GM19025 (cell line): ENCODE results near the gene PARVG.

Experiments used
- ATAC-seq: cut with Tn5 transposase; IDR thresholded peaks from one replicate; pipeline ENCODE4 v1.9.1; 2021; ENCODE audit warnings: mild to moderate bottlenecking, low read depth, moderate library complexity; ENCODE audit not compliant: unreplicated experiment

PARVG gene

DNA sequence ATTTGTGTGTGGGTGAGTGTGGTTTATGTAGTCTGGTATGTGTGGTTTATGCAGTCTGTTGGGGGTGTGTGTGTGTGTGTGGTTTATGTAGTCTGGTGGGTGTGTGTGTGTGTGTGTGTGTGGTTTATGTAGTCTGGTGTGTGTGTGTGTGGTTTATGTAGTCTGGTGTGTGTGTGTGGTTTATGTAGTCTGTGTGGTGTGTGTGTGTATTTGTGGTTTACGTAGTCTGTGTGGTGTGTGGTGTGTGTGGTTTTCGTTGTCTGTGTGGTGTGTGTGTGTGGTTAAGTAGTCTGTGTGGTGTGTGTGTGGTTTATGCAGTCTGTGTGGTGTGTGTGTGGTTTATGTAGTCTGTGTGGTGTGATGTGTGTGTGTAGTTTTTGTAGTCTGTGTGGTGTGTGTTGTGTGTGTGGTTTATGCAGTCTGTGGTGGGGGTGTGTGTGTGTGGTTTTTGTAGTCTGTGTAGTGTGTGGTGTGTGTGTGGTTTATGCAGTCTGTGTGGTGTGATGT lies 26.2 kb upstream of the PARVG start:
- ATAC-seq = no peak

DNA sequence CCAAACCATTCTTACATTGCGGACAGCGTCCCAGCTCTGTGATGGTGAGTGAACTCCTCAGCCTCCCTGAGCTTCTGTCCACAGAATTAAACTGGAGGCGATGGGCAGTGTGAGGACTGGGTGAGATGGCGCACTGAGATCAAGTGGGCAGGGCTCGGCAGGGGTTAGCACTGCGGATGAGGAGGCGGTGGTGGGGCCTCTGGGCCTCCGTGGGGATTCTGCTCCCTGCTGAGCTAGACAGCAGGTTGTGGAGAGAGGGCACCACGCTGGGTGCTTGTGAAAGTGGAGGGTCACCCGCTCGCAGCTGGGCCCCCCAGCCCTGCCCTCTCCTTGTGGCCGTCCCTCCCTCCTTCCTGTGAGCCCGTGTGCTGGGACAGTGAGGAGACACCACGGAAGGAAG lies 25.6 kb upstream of the PARVG start:
- no peak for ATAC-seq

DNA sequence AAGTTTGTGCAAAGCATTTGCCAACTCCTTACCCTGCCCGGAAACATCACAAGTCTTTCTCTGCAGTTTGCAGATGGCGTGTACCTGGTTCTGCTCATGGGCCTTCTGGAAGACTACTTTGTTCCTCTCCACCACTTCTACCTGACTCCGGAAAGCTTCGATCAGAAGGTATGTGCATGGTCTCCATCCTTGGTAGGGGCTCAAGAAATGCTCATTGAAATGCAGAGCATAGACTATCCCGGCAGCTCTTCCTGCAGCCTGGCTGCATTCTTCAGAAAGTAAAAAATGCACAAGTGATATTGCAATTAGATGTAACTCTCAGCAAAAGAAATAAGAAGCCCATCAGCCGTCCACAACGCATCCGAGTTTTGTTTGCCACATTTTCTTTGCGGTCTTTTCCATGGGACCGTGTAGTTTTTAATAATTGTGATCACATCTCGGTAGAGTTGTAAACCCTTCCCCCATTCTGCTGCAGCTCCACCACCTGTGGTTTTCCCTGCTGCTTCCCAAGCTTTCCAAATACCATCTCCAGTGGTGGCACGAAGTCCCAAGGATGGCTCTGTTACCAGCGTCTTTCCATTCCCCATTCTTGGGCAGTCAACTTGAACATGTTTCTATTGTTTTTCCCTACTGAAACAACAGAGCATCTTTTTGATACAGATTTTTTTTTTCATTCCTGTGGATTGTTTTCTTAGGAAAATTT lies 22.7 kb upstream of the PARVG start:
- ATAC-seq = no peak

DNA sequence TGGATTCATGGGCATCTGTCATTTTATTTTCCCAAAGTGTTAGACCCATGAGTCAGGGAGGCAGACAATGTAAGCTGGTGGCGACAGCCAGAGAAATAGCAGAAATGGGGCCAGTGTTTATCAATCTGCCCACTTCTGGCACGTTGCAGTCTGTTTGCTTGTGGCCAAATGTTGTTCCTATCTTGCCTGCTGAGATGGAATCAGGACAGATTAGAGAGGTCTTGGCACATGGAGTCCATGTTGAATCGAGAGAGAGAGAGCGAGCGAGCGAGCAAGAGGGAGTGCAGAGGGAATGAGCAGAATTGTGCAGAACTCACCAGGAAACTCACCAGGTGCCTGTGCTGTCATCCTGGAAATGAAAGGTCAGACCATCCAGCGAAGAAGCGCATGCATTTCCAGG lies 21.9 kb upstream of the PARVG start:
- ATAC-seq = no peak

DNA sequence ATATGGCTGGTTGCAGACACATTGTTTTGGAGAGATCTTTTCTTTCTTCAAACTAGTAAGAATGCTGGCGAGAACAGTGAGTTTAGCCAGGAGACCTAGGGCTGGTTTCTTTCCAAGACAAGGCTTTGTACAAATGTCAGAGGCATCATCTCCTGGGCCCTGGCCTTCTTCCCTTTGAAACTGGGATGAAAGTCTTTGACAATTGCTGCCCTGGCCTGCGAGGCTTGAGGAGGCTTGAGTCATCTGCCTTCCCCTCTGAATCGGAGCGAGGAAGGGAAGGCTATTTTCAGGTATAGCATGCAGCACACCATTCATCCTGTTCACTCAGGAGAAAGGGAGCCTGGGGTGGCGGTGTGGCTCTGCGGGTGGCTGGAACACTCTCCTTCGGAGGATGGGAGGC lies 21.5 kb upstream of the PARVG start:
- no peak for ATAC-seq

DNA sequence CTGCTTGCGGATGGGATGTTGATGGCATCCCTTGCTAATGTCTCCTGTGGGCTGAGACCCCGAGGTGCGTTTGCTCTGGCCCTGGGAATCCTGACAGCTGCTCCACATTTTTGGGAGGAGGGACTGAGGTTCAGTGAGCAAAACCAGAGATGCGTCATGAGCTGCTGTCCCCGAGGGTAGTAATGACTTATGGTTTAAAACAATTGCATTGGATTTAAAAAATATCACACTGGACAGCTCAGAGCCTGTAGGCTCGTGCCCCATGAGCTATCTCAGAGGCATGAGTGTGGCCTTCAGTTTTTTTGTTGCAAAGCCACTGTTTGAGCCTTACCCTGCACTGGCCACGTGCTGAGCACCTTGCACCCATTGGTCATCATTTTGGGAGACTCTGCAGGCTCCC lies 20.9 kb upstream of the PARVG start:
- no peak for ATAC-seq

DNA sequence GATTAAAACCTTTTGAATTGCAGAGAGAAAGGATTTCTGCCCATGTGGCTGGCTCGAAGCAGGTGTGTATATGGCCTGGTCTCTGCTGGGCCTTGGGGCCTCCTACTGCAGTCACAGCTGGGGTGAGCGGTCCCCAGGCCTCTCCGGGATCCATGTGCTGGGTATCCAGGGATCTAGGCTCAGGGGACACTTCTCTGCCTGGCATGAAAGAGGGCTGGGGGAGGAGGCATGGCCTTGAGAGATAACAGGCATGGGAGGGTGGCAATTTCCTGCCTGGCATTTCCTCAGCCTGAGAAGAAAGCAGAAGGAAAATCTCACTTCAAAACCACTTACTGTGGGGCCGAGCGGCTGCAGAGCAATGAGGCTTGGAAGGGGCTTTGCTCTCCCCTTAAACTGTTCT lies 20.3 kb upstream of the PARVG start:
- ATAC-seq = no peak

DNA sequence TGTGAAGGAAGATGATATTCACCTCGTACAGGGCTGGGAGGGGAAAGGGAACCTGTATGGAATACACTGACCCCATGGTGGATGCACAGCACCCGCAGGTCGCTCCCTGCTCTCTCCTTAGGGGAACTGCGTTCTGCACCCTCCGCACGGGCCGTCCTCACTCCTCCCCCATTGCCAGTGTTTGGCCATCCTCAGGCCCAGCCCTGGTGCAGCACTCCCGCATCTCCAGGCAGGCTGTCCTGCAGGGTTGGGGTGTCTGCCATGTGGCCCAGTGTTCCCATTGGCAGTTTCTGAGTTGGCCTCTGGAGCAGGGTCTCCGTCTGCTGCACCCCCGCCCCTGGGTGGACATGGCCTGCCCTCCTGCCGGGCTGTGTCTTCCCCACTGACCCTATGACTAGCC lies 19.1 kb upstream of the PARVG start:
- ATAC-seq = no peak

DNA sequence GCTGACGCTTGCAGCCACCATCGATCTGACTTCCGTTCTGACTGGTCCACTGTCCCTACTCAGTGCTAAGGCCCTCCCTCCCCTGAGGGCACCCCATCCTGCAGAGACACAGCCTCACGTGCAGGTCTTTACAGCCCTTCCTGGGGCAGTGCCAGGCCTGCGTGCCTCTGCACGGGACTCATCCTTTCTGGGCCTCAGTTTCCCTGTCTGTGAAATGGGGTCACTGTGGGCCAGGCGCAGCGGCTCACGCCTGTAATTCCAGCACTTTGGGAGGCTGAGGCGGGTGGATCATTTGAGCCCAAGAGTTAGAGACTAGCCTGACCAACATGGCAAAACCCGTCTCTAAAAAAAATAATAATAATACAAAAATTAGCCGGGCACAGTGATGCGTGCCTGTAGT lies 17.8 kb upstream of the PARVG start:
- ATAC-seq = no peak

DNA sequence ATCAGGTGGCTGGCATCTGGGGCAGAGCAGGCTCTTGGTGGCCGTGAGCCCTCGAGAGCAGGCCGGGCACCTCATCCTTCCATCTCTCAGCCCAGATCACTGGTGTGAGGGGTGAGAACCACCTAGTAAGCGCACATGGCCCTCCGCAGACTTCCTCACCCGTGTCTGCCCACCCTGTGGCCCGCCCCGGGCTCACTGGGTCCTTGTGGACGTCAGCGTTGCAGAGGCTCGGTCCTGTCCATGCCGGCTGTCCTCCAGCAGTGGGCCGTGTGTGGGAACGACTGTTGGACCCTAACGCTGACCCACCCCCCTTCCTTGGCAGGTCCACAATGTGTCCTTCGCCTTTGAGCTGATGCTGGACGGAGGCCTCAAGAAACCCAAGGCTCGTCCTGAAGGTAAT lies 17.2 kb upstream of the PARVG start:
- ATAC-seq = no peak

DNA sequence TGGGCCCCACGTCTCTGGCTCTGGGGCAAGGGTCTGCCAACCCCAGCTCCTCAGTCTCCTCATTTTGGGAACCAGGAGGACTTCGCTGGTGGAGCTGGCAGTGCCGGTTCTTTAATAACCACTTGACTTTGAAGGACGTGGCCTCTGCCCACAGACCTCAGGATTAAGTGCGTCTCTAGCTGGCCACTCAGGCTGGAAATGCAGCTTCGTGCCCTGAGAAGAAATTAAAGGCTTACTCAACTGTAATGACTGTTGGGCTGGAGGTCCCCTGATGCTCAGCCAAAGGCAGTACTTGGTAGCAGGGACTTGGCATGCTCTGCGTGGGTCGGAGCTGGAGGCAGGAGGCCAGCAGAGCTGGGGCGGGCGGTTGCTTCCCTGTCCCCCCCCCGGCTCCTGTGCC lies 16.7 kb upstream of the PARVG start:
- no peak for ATAC-seq

DNA sequence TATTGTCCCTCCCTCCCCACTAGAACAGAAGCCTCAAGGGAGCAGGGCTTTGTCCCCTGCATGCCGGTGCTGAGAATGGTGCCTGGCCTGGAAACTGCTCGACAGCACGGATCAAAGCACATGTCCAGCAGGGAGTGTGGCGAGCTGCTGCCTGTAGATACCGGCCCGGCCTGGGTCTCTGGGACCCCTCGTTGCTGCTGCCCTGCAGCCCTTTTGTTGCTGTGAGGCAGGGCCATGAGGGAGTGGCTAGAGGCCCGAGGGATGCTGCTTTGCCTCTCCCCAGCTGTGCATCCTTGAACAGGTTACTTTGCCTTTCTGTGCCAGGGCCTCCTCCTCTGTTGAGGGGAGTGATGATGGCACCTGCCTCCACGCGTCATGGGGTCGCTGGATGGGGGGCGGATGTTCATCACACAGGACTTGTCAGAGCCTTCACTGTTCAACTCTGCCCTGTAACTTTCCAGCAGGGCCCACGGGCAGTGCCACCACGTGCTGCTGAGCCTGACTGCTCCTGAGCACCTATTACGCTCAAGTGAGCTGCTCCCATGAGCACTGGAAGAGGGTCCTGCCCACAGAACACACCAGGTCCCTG lies 15.3 kb upstream of the PARVG start:
- ATAC-seq = no peak

DNA sequence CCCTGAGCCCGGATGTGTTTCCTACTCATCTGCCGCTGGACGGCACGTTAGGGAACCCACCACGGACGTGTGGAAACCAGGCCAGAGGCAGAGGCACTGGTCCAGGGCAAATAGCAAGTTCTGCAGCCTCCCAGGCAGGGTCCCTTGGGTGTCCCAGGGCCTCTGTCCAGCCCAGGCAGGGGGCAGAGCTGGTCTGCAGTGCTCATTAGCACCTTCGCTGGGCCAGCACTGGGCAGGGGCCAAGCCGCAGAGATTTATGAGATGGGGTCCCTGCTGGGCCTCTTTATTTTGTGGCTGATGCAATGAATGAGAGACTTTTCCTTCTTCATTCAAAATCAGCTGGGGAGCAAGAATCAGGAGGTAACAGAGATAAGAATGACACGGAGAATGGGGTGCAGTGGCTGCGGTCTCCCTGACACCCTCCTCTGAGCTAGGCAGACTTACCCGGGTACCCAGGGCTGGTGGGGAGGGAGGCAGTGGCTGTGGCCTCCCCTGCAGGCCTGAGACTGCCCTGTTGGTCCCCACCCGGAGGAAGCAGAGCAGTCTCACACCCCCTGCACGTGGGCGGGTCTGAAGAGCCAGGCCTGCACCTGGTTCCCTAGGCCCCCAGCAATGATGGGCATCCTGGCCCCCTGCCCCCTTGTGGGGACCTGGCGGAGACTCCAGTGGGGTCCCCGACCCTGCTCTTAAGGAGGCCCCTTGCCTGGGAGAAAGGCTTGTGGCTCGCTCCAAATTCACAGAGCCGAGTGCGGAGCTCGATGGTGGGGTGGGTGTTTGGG lies 14.0 kb upstream of the PARVG start:
- ATAC-seq = no peak

DNA sequence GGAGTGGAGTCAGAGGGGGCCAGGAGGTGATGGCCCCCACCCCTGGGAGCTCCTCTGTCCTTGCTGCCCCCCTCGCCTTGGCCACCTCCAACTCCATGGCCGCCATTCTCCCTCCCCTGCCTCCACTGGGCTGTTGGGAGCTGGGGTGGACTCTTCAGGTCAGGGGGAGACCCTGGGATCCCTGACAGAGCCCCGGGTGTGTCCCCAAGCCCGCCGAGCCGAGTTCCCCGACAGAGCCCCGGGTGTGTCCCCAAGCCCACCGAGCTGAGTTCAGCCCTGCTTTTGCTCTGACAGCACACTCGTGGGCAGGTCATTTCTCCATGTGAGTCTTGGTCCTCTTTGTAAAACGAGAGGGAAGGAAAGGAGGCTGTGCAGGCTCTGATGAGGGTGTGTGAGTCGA lies 13.2 kb upstream of the PARVG start:
- ATAC-seq = no peak

DNA sequence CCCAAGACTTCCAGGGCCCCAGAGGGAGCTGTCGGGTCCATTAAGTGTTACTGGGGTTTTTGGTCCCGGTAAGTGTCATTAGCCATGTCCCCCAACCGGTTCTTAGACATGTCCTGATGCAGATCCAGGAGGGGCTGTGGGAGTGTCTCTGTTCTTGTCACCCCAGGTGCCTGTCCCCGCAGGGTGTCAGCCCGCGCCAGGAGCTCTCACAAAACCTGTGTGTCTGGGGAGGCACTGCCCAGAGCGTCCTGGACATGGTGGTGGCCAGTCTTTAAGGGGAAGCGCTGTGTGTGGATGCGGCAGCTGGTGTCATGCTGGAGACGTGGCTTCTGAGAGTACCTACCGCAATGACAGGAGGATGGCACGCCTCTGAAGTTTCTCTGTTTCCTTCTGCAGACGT lies 12.5 kb upstream of the PARVG start:
- no peak for ATAC-seq

DNA sequence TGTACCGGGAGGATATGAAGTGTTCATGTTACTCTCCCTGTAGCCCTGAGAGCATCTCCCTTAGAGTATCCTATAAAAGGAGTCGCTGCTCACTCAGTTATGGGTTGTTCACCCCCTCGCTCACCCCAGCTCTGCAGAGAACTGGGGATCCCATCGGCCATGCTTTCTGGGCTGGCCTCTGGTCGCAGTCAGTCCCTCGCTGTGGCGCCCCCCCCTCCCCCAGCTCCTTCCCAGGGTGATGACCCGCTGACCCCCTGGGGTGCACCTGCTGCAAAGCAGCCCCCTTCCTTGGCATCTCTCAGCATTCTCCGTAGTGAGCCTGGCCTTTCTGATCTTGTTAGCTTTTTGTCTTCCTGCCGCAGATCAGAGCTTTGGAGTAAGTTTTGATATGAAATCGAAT lies 10.3 kb upstream of the PARVG start:
- ATAC-seq = no peak

DNA sequence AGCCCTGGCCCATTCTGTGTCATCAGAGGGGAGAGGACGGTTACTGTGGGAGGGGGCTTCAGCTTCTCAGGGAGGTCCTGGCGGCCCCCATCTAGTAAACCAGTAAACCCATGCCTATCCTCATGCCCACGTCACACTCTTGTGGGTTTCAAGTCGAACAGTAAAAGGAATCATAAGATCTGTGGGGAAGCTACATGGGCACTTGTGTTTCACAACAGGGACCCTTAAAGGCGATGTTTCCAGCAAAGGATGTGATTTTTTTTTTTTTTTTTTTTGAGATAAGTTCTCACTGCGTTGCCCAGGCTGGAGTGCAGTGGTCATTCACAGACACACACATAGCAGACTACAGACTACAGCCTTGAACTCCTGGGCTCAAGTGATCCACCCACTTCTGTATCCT lies 9.2 kb upstream of the PARVG start:
- no peak for ATAC-seq

DNA sequence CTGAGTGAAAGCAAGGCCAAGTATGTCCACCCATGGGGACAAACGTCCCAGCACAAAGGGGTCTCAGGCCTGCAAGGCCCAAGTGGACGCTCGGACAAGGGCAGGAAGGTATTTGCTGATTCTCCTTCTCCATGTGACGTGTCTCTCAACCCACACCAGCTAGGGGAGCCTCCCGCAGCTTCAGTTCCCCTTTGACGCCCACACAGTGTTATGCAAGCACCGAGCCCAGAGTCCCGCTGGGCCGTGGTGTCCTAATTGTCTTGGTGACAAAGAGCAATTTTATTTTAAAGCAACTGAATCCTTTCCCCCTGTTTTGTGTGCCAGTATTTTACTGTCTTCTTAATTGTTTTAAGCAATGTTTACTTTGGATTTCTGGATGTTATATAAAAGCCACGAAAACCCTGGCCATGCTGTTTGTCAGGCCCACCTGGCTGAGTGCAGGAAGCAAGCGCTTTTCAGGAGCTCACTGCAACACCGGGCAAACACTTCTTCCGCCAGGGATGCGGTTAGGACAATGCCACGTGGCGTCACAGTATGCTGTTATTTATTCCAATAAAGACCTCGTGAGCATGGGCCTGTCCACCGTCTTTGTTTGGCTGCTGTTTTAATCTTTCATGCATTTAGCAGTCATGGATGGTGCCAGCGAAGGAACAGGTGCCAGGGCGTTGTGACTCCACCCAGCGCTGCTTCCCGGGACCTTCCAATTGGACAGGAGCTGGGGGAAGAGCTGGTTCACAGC lies 8.2 kb upstream of the PARVG start:
- no peak for ATAC-seq

DNA sequence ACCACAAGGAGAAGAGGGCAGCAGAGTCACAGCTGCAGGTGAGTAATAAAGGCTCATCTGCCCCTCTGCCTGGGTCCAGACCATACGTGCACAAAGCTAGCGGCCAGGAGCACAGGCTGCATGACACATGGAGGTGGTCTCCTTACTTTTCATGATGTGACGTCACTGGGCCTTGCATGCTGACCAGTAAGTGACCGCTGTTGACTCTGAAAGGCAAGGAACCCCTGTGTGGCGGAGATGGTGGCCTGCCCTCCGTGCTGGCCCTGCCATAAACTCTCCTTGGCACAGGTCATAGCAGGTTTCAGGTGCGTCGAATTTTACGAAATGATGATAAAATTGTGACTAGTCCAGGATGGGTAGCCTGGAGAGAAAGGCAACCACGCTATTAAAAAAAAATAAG lies 7.6 kb upstream of the PARVG start:
- ATAC-seq = no peak

DNA sequence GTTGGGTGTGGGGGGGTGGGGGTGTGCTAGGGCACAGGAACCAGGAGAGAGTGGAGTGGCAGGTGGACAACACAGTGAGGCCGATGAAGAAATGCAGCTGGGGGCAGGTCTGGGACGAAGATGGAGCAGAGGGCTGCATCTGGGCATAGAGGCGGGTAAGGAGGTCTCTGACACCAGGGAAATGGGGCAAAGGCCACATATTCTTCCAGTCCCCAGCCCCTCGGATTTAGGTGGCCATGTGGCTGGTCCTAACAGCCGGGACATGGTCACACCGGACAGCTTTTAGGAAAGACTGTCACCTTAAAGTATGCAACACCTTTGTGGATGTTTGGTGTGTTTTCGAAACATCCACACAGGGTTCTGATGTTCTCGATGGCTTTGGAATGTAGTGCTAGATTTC lies 5.0 kb upstream of the PARVG start:
- no peak for ATAC-seq
